ENCODE measurements around the gene SPATA6L. TPM values are rescaled to one million over a fixed set of nuclear protein-coding genes. Genes with fewer than 3 reads are reported as not detected.

Gene SPATA6L
- 0.26 TPM in 1 of 2 replicates, not detected in the other for total RNA-seq

GRCh38 chr9:4666042-4666699, at the start of gene SPATA6L:
Gene SPATA6L (minus strand): TSS chr9:4666480. CDS start chr9:4666250, 230 bp downstream.

GRCh38 chr9:4679268-4680172, 13.2 kb upstream of the SPATA6L start, which contains the start of gene CDC37L1:
Gene CDC37L1 (plus strand): TSS chr9:4679569. CDS start chr9:4679768, 199 bp downstream.

GRCh38 chr9:4662108-4662988, 3.9 kb downstream of the SPATA6L start, which contains the start of gene PLPP6:
Gene PLPP6 (plus strand): TSS chr9:4662294. CDS start chr9:4662376, 82 bp downstream.

Other genes with a start within 250 kb of the SPATA6L start
- 0.96 and 8.9 TPM in 2 replicates for gene SLC1A1, start 176.0 kb downstream of the SPATA6L start, total RNA-seq
- 6.3 and 10.1 TPM in 2 replicates for gene PLPP6, start 4.2 kb downstream of the SPATA6L start, total RNA-seq
- 11.0 and 14.7 TPM in 2 replicates for gene CDC37L1, start 13.1 kb upstream of the SPATA6L start, total RNA-seq
- 62.7 and 76.0 TPM in 2 replicates for gene AK3, start 74.7 kb upstream of the SPATA6L start, total RNA-seq
- 15.8 and 17.6 TPM in 2 replicates for gene RCL1, start 126.5 kb upstream of the SPATA6L start, total RNA-seq